ENCODE measurements around the gene CLEC11A.

DNA sequence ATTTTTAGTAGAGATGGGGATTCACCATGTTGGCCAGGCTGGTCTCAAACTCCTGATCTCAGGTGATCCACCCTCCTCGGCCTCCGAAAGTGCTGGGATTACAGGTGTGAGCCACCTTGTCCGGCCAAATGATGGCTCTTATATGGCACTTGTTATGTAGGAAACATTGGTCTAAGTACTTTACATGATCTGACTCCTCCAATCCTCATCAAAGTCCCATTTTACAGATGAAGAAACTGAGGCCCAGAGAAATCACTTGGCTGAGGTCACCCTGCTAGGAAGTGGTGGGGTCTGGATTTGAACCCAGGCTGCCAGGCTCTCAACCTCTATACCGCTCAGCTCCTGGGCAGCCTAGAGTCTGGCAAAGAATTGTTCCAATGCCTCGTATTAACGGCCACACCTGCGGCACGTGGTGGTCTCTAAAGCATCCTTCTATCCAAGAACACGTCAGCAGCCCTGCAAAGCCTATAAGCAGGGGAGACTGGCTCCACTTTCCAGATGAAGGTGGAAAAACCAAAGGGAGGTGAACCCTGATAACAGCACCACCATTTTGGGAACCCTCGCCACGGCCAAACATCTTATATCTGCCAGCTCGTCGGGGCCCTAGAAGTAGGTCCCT lies 21.7 kb upstream of the CLEC11A start:
- TF ChIP-seq SP2 (IDR thresholded peaks at IDR 0.05; ENCODE audit: extremely low read depth, low read depth, low read length, poor library complexity, severe bottlenecking) (no peak), HDAC2 (IDR thresholded peaks at IDR 0.05) (no peak), PHF8 (IDR thresholded peaks at IDR 0.05; ENCODE audit: borderline replicate concordance, low read length) (no peak), ELF1 (tag; IDR thresholded peaks at IDR 0.05) (no peak)
- TF ChIP-seq, protein P1, sequence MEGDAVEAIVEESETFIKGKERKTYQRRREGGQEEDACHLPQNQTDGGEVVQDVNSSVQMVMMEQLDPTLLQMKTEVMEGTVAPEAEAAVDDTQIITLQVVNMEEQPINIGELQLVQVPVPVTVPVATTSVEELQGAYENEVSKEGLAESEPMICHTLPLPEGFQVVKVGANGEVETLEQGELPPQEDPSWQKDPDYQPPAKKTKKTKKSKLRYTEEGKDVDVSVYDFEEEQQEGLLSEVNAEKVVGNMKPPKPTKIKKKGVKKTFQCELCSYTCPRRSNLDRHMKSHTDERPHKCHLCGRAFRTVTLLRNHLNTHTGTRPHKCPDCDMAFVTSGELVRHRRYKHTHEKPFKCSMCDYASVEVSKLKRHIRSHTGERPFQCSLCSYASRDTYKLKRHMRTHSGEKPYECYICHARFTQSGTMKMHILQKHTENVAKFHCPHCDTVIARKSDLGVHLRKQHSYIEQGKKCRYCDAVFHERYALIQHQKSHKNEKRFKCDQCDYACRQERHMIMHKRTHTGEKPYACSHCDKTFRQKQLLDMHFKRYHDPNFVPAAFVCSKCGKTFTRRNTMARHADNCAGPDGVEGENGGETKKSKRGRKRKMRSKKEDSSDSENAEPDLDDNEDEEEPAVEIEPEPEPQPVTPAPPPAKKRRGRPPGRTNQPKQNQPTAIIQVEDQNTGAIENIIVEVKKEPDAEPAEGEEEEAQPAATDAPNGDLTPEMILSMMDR (IDR thresholded peaks at IDR 0.05 in 2 of 3, conservative IDR thresholded peaks at IDR 0.05 in 1 of 3; ENCODE audit: insufficient read depth in 2 of 3, low read depth in 1 of 3, low read length in 3 of 3): no peak
